Fibroblast of lung (primary cell): Measurements from ENCODE around the gene COP1. TPM values are rescaled to one million over a fixed set of nuclear protein-coding genes. Genes with fewer than 3 reads are reported as not detected.

Source experiments
- DNase-seq, 2 donors: peaks; one replicate each; pipeline versions ENCODE4 v3.0.0 to v3.0.0-alpha.2; 2010; ENCODE audit warnings: low read depth in 2 of 2
- H2AFZ ChIP-seq: 2 replicates; pipeline ENCODE4 v1.5.1; 2012; ENCODE audit warnings: low read length, control low read depth, inconsistent platforms
- H3K27ac ChIP-seq: 2 replicates; pipeline ENCODE4 v1.5.1; 2011; ENCODE audit warnings: low read length, control low read depth; ENCODE audit not compliant: insufficient read depth
- H3K27me3 ChIP-seq: 2 replicates; pipeline ENCODE4 v1.5.1; 2011; ENCODE audit warnings: mild to moderate bottlenecking, low read length; ENCODE audit not compliant: control insufficient read depth, insufficient read depth
- H3K36me3 ChIP-seq: 2 replicates; pipeline ENCODE4 v1.5.1; 2011; ENCODE audit warnings: low read length; ENCODE audit not compliant: control insufficient read depth, insufficient read depth
- H3K4me1 ChIP-seq: 2 replicates; pipeline ENCODE4 v1.5.1; 2011; ENCODE audit warnings: low read length; ENCODE audit not compliant: control insufficient read depth, insufficient read depth; ENCODE audit errors: extremely low read depth
- H3K4me2 ChIP-seq: 2 replicates; pipeline ENCODE4 v1.5.1; 2011; ENCODE audit warnings: low read length, control low read depth; ENCODE audit not compliant: insufficient read depth; ENCODE audit errors: extremely low read depth
- H3K4me3 ChIP-seq, 4 experiments: fragments of 200-600 bp in 1 of 4; sonication (generic) in 1 of 4; replicated peaks in 1 of 4; 2 replicates each; pipeline ENCODE4 v1.5.1; 2011 to 2016; ENCODE audit warnings: low read length in 4 of 4, low read depth in 3 of 4, mild to moderate bottlenecking in 3 of 4, control low read depth in 2 of 4, inconsistent platforms in 1 of 4, mixed read lengths in 1 of 4; ENCODE audit not compliant: insufficient read depth in 1 of 4; ENCODE audit errors: control extremely low read depth in 1 of 4
- H3K79me2 ChIP-seq: 2 replicates; pipeline ENCODE4 v1.5.1; 2012; ENCODE audit warnings: mild to moderate bottlenecking, low read length, inconsistent platforms; ENCODE audit not compliant: control insufficient read depth, insufficient read depth
- H3K9ac ChIP-seq: 2 replicates; pipeline ENCODE4 v1.5.1; 2011; ENCODE audit warnings: mild to moderate bottlenecking, low read length, control low read depth; ENCODE audit not compliant: insufficient read depth
- H3K9me3 ChIP-seq: 2 replicates; pipeline ENCODE4 v1.5.1; 2012; ENCODE audit warnings: low read depth, low read length; ENCODE audit not compliant: control insufficient read depth, insufficient read depth
- H4K20me1 ChIP-seq: 2 replicates; pipeline ENCODE4 v1.5.1; 2011; ENCODE audit warnings: low read length; ENCODE audit not compliant: control insufficient read depth, insufficient read depth; ENCODE audit errors: extremely low read depth
- CTCF ChIP-seq, 2 donors: IDR thresholded peaks in 1 of 2; conservative IDR thresholded peaks in 1 of 2; 1 replicate in 1 of 2; 2 replicates in 1 of 2; pipeline ENCODE4 v1.5.1; 2011 to 2012; ENCODE audit warnings: low read length in 2 of 2, control low read depth in 1 of 2, inconsistent platforms in 1 of 2, low read depth in 1 of 2, mild to moderate bottlenecking in 1 of 2
- EZH2 ChIP-seq: IDR thresholded peaks from 2 replicates; pipeline ENCODE4 v1.5.1; 2012; ENCODE audit warnings: low read length, control low read depth, mild to moderate bottlenecking; ENCODE audit errors: missing control alignments
- polyA plus RNA-seq, 2 donors: library from polyadenylated mRNA; depleted of rRNA in 1 of 2; stranded (reverse) in 1 of 2; unstranded in 1 of 2; fragments of >200 nt; gene quantifications; 2 replicates each; pipeline ENCODE4 v1.2.1, GENCODE V29; 2011 to 2012; ENCODE audit warnings: missing spikeins in 1 of 2
- total RNA-seq: library from RNA; depleted of rRNA; stranded (reverse); fragments of >200 nt; gene quantifications from 2 replicates; pipeline ENCODE4 v1.2.1, GENCODE V29; 2014

Gene COP1
- total and polyA plus RNA-seq, 2 donors (not counting 1 experiment from before 2014, with no cell fraction given) = 42.0 to 48.1 TPM

- Histone ChIP-seq H3K79me2 (no peaks in the 10 kb centered on the region), H3K9me3 (no peaks in the 10 kb centered on the region), H3K9ac (no peak overlapping the region), H2AFZ (no peak overlapping the region), H3K27me3 (no peaks in the 10 kb centered on the region), H3K36me3 (no peaks in the 10 kb centered on the region), H3K4me1 (peaks cover 2% of the 10 kb centered on the region), H3K27ac (no peak overlapping the region), H3K4me2 (no peak overlapping the region), H3K4me3 (no peak overlapping the region), H4K20me1 (no peaks in the 10 kb centered on the region)
- no peak for TF ChIP-seq CTCF (conservative IDR thresholded peaks at IDR 0.05 in 1 of 2, IDR thresholded peaks at IDR 0.05 in 1 of 2; ENCODE audit: low read depth in 1 of 2, low read length in 2 of 2)
- no peak for DNase-seq
Measured at GRCh38 chr1:175963740-175964139, 243.3 kb downstream of the COP1 start.

GRCh38 chr1:175960169-175960568, 246.9 kb downstream of the COP1 start:
- no peak overlapping the region for H3K4me3 ChIP-seq
- no peaks in the 10 kb centered on the region for H3K79me2 ChIP-seq
- H3K27me3 ChIP-seq = no peaks in the 10 kb centered on the region
- H3K4me2 ChIP-seq = no peak overlapping the region
- TF ChIP-seq EZH2 (no peak), CTCF (conservative IDR thresholded peaks at IDR 0.05 in 1 of 2, IDR thresholded peaks at IDR 0.05 in 1 of 2; ENCODE audit: low read depth in 1 of 2, low read length in 2 of 2) (no peak)
- no peak overlapping the region for H2AFZ ChIP-seq
- H3K9me3 ChIP-seq = no peaks in the 10 kb centered on the region
- no peak for DNase-seq
- no peaks in the 10 kb centered on the region for H4K20me1 ChIP-seq
- no peaks in the 10 kb centered on the region for H3K36me3 ChIP-seq
- no peak overlapping the region for H3K27ac ChIP-seq
- no peaks in the 10 kb centered on the region for H3K4me1 ChIP-seq
- no peak overlapping the region for H3K9ac ChIP-seq

GRCh38 chr1:175951627-175952026, 255.5 kb downstream of the COP1 start:
- no peak for DNase-seq
- no peaks in the 10 kb centered on the region for H4K20me1 ChIP-seq

More at GRCh38 chr1:175951627-175952026, 255.5 kb downstream of the COP1 start:
- Histone ChIP-seq H3K36me3 (no peaks in the 10 kb centered on the region), H3K9me3 (no peaks in the 10 kb centered on the region), H3K27me3 (no peaks in the 10 kb centered on the region), H3K4me1 (no peaks in the 10 kb centered on the region), H3K4me3 (no peak overlapping the region), H3K9ac (no peak overlapping the region), H3K27ac (no peak overlapping the region), H2AFZ (no peak overlapping the region), H3K79me2 (no peaks in the 10 kb centered on the region), H3K4me2 (no peak overlapping the region)
- no peak for TF ChIP-seq CTCF (conservative IDR thresholded peaks at IDR 0.05 in 1 of 2, IDR thresholded peaks at IDR 0.05 in 1 of 2; ENCODE audit: low read depth in 1 of 2, low read length in 2 of 2)
- no peak for TF ChIP-seq EZH2
